HepG2 (cell line): ENCODE results near the gene CTSZ. TPM values are rescaled to one million over a fixed set of nuclear protein-coding genes. Genes with fewer than 3 reads are reported as not detected.
A peak's percentile ranks its signal among the peaks of the same experiment; 100 is the strongest.

Experiments used
- ATAC-seq: fragments of 200-7000 bp; cut with Tn5 transposase; 3 replicates; pipeline ENCODE4 v1.9.1; 2020; ENCODE audit warnings: mild to moderate bottlenecking, moderate library complexity
- BruUV-seq: library from RNA; stranded (reverse); fragments of 400-500 nt; replicated peaks from 2 replicates; lab custom pipeline; 2021; lab: Mats Ljungman, UMichigan
- CTCF ChIA-PET: fragments of 300-600 bp; formaldehyde crosslinking; extraction: SDS; loops from one replicate; lab custom pipeline; 2021; ENCODE audit warnings: low total read pairs, inconsistent platforms, low intra/inter-chr PET ratio; lab: Yijun Ruan, JAX
- POLR2A ChIA-PET: fragments of 350-600 bp; sonication (Branson Sonifier 250); formaldehyde crosslinking; loops from one replicate; lab custom pipeline; 2020; ENCODE audit warnings: antibody characterized with exemption, inconsistent platforms; lab: Yijun Ruan, JAX
- DNase-seq: peaks from one replicate; pipeline ENCODE4 v3.0.0-alpha.2; 2015; ENCODE audit warnings: low spot score
- FAIRE-seq: peaks from 3 replicates; lab custom pipeline; 2011; peaks lifted over from hg19 to GRCh38; lab: Jason Lieb, UNC
- H2AFZ ChIP-seq: one replicate; pipeline ENCODE4 v1.6.1; 2011; ENCODE audit warnings: low read length, inconsistent platforms
- H3K27ac ChIP-seq: fragments of 300-600 bp; 3 replicates; pipeline ENCODE4 v1.8.0; 2011; ENCODE audit warnings: mixed run types, mild to moderate bottlenecking, mixed read lengths, low read length, inconsistent platforms; ENCODE audit not compliant: insufficient read depth; ENCODE audit errors: extremely low read length
- H3K27me3 ChIP-seq, 2 experiments: fragments of 200-600 bp in 1 of 2; 2 replicates in 1 of 2; 3 replicates in 1 of 2; pipeline versions ENCODE4 v1.6.0 to v1.8.0; 2011; ENCODE audit warnings: low read length in 2 of 2, mild to moderate bottlenecking in 2 of 2, moderate library complexity in 2 of 2, inconsistent platforms in 1 of 2; ENCODE audit not compliant: insufficient read depth in 2 of 2, control insufficient read depth in 1 of 2
- H3K36me3 ChIP-seq, 2 experiments: fragments of 200-600 bp in 1 of 2; replicated peaks in 1 of 2; 2 replicates in 1 of 2; 3 replicates in 1 of 2; pipeline versions ENCODE4 v1.5.1 to v1.8.0; 2011; ENCODE audit warnings: low read length in 2 of 2, inconsistent platforms in 1 of 2; ENCODE audit not compliant: insufficient read depth in 2 of 2, control insufficient read depth in 1 of 2
- H3K4me1 ChIP-seq: 2 replicates; pipeline ENCODE4 v1.5.1; 2012; ENCODE audit warnings: low read length, inconsistent platforms; ENCODE audit not compliant: insufficient read depth
- H3K4me2 ChIP-seq: 2 replicates; pipeline ENCODE4 v1.6.0; 2011; ENCODE audit warnings: low read depth, low read length, inconsistent platforms
- H3K4me3 ChIP-seq, 3 experiments: fragments of 200-600 bp in 1 of 3; sonication (generic), shearing (Covaris generic) in 1 of 3; replicated peaks in 1 of 3; 2 replicates each; pipeline ENCODE4 v1.5.1; 2011 to 2016; ENCODE audit warnings: low read length in 3 of 3, inconsistent platforms in 2 of 3, low read depth in 2 of 3, mild to moderate bottlenecking in 2 of 3, control low read depth in 1 of 3, mixed read lengths in 1 of 3; ENCODE audit not compliant: insufficient read depth in 1 of 3
- H3K79me2 ChIP-seq: one replicate; pipeline ENCODE4 v1.6.1; 2011; ENCODE audit warnings: low read length, inconsistent platforms; ENCODE audit not compliant: insufficient read depth
- H3K9ac ChIP-seq: 2 replicates; pipeline ENCODE4 v1.6.0; 2011; ENCODE audit warnings: mild to moderate bottlenecking, low read depth, low read length, inconsistent platforms; ENCODE audit not compliant: insufficient read depth
- H3K9me3 ChIP-seq: 2 replicates; pipeline ENCODE4 v1.5.1; 2012; ENCODE audit warnings: mild to moderate bottlenecking, low read length
- H4K20me1 ChIP-seq: 2 replicates; pipeline ENCODE4 v1.6.0; 2011; ENCODE audit warnings: inconsistent platforms, mild to moderate bottlenecking, low read length, moderate library complexity; ENCODE audit not compliant: insufficient read depth
- DDIT3 ChIP-seq: sonication (generic); formaldehyde crosslinking; IDR thresholded peaks from 2 replicates; pipeline ENCODE4 v1.4.0; 2020; ENCODE audit warnings: mild to moderate bottlenecking, missing genetic modification reagents
- EHMT2 ChIP-seq: fragments of 200-600 bp; sonication (generic); IDR thresholded peaks from 2 replicates; pipeline ENCODE4 v1.7.0; 2017; ENCODE audit warnings: antibody characterized with exemption, low read depth, low read length, borderline replicate concordance
- ETV5 ChIP-seq: IDR thresholded peaks from 2 replicates; pipeline ENCODE4 v1.6.1; 2018; ENCODE audit warnings: missing biosample characterization, missing genetic modification reagents, inconsistent platforms, borderline replicate concordance
- HINFP ChIP-seq: sonication (generic); formaldehyde crosslinking; IDR thresholded peaks from 2 replicates; pipeline ENCODE4 v1.4.0; 2020; ENCODE audit warnings: low read depth, mild to moderate bottlenecking, missing genetic modification reagents
- KLF12 ChIP-seq: sonication (generic); formaldehyde crosslinking; IDR thresholded peaks from 2 replicates; pipeline ENCODE4 v1.4.0; 2020; ENCODE audit warnings: missing genetic modification reagents, borderline replicate concordance
- NFE2L1 ChIP-seq: sonication (generic); formaldehyde crosslinking; IDR thresholded peaks from 2 replicates; pipeline ENCODE4 v1.4.0; 2020; ENCODE audit warnings: missing genetic modification reagents, mild to moderate bottlenecking, borderline replicate concordance
- PBX2 ChIP-seq: IDR thresholded peaks from 2 replicates; pipeline ENCODE4 v1.6.1; 2016; ENCODE audit warnings: control low read depth
- PREB ChIP-seq: sonication (generic); formaldehyde crosslinking; IDR thresholded peaks from 2 replicates; pipeline ENCODE4 v1.4.0; 2020; ENCODE audit warnings: missing genetic modification reagents
- RBFOX2 ChIP-seq: fragments of 200-400 bp; formaldehyde crosslinking; IDR thresholded peaks from 2 replicates; pipeline ENCODE4 v1.6.1; 2017; ENCODE audit warnings: low read depth, mild to moderate bottlenecking, low read length
- SALL1 ChIP-seq: sonication (generic); formaldehyde crosslinking; IDR thresholded peaks from 2 replicates; pipeline ENCODE4 v1.8.0; 2022; ENCODE audit warnings: mild to moderate bottlenecking, missing genetic modification reagents
- TOE1 ChIP-seq: sonication (generic); formaldehyde crosslinking; IDR thresholded peaks from 2 replicates; pipeline ENCODE4 v1.4.0; 2020; ENCODE audit warnings: mild to moderate bottlenecking, missing genetic modification reagents
- ZBTB38 ChIP-seq: sonication (generic); formaldehyde crosslinking; IDR thresholded peaks from 2 replicates; pipeline ENCODE4 v1.5.1; 2020; ENCODE audit warnings: mild to moderate bottlenecking, missing genetic modification reagents
- ZBTB42 ChIP-seq: sonication (generic); formaldehyde crosslinking; IDR thresholded peaks from 2 replicates; pipeline ENCODE4 v1.5.0; 2020; ENCODE audit warnings: mild to moderate bottlenecking, missing genetic modification reagents
- ZNF24 ChIP-seq: fragments of 450-650 bp; IDR thresholded peaks from 2 replicates; pipeline ENCODE4 v1.6.1; 2017; ENCODE audit warnings: antibody characterized with exemption, mild to moderate bottlenecking
- ZNF317 ChIP-seq: sonication (generic); formaldehyde crosslinking; IDR thresholded peaks from 2 replicates; pipeline ENCODE4 v1.5.0; 2020; ENCODE audit warnings: mild to moderate bottlenecking, missing genetic modification reagents
- ZNF710 ChIP-seq: sonication (generic); formaldehyde crosslinking; IDR thresholded peaks from 2 replicates; pipeline ENCODE4 v1.5.0; 2020; ENCODE audit warnings: mild to moderate bottlenecking, missing genetic modification reagents, borderline replicate concordance
- WGBS: methylation state at CpG from one replicate; pipeline ENCODE4 v1.1.6; 2017; ENCODE audit warnings: low lambda C conversion rate; 5-methylcytosine and 5-hydroxymethylcytosine counted together
- in situ Hi-C: cut with HindIII; loops from 2 replicates; pipeline ENCODE4 v1.10.0; 2017; ENCODE audit warnings: low pct_unique_long_range_greater_than_20kb; ENCODE audit not compliant: extremely low pct_ligation_motif_present
- intact Hi-C: fragments of 100-400 bp; cut with micrococcal nuclease; formaldehyde crosslinking; loops from one replicate; pipeline ENCODE4 v1.10.0; 2022; ENCODE audit not compliant: unreplicated experiment
- polyA plus RNA-seq, 8 experiments: library from polyadenylated mRNA; depleted of rRNA in 3 of 8; stranded (reverse) in 7 of 8; unstranded in 1 of 8; fragments of >200 nt; fragmentation: Illumina TruSeq in 4 of 8; extraction: Trizol in 4 of 8; gene quantifications; 2 replicates each; pipeline versions ENCODE4 v1.2.1 to v1.2.3, GENCODE V29; 2011 to 2016; ENCODE audit warnings: low read depth in 4 of 8, missing spikeins in 1 of 8, mixed read lengths in 1 of 8; ENCODE audit not compliant: insufficient read depth in 1 of 8
- total RNA-seq, 5 experiments: library from RNA; depleted of rRNA; stranded (reverse); fragments of >200 nt; fragmentation: Illumina TruSeq; extraction: Trizol; gene quantifications; 2 replicates each; pipeline ENCODE4 v1.2.3, GENCODE V29; 2016; ENCODE audit warnings: low read depth in 1 of 5

The CTSZ gene
- total and polyA plus RNA-seq, 2 of the 13 experiments (the other 11 are each of a cell fraction or from before 2014, with no cell fraction given) = 0.33 TPM; not detected in 1

GRCh38 chr20:59013959-59014608, 7.0 kb upstream of the CTSZ start:
- H4K20me1 ChIP-seq = no peaks in the 10 kb centered on the region
- peaks cover 100% of the 10 kb centered on the region for H3K4me1 ChIP-seq
- ChIA-PET POLR2A (interaction anchor here (1.2 to 7.7 kb wide), 2 partner anchors 18 to 30 kb away, joined by 3 to 61 read pairs; partner anchors contain the start of gene ATP5F1E), CTCF (no interaction called here)
- peak overlapping the region; percentile 66 for H3K4me2 ChIP-seq
- BruUV-seq = no TSS peak
- peak overlapping the region; percentile 38; the same call in 1 of the 2 replicates for H3K9ac ChIP-seq
- DNase-seq (no peak), FAIRE-seq (no peak), ATAC-seq (no peak)
- H3K79me2 ChIP-seq = peaks cover 15% of the 10 kb centered on the region
- H3K4me3 ChIP-seq = peak overlapping the region in 2 of 3 experiments; percentile 47 to 62; a peak in 4 of 6 replicates
- H3K9me3 ChIP-seq = no peaks in the 10 kb centered on the region
- in situ Hi-C loops (no loop called here), intact Hi-C loops (no loop called here)
- H3K27me3 ChIP-seq = no peaks in the 10 kb centered on the region
- no peaks in the 10 kb centered on the region; a peak in 1 of 5 replicates for H3K36me3 ChIP-seq
- H2AFZ ChIP-seq = no peak overlapping the region
- 75% methylated on average over 13 of the region's 13 CpGs for WGBS
- no peak overlapping the region for H3K27ac ChIP-seq
- TF ChIP-seq PBX2 (CRISPR knock-in tag) (no peak), ZNF710 (CRISPR knock-in tag) (peak; percentile 15; the same call in 1 of the 2 replicates), SALL1 (CRISPR knock-in tag) (0 out of 2 replicates have a peak, but pooled peaks have one; percentile 20), EHMT2 (no peak), ZNF24 (no peak), ETV5 (CRISPR knock-in tag) (peak; percentile 10; the same call in 1 of the 2 replicates), ZBTB42 (CRISPR knock-in tag) (no peak), KLF12 (no peak), ZBTB38 (peak; percentile 95), ZNF317 (CRISPR knock-in tag) (no peak), PREB (CRISPR knock-in tag) (no peak), NFE2L1 (no peak), RBFOX2 (0 out of 2 replicates have a peak, but pooled peaks have one; percentile 5), HINFP (CRISPR knock-in tag) (no peak), DDIT3 (CRISPR knock-in tag) (no peak), TOE1 (CRISPR knock-in tag) (no peak)
